Measurements from ENCODE around the gene DALRD3. TPM values are rescaled to one million over a fixed set of nuclear protein-coding genes. Genes with fewer than 3 reads are reported as not detected.

The DALRD3 gene
- polyA plus RNA-seq, 1 of the 3 experiments (the other 2 are of a cell fraction): 82.7 TPM

DNA sequence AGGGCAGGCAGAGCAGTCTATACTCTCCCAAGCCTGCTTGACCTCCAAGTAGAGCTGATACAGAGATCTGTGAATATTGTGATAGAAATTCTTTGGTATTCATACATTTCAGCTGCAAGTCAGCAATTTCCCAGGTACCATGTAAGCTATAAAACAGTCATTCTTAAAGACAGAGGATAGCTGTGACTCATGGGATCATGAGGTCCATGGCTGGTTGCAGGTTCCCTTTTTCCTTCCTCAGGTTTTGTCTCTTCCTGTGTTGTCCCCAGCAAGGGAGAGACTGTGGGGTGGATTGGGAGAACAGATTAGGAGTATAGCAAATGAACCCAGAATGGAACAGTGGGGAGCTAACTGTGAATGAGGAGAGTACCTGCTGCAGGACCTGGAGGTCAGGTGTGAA lies 33.7 kb downstream of the DALRD3 start:
- no peak overlapping the region for H3K27ac ChIP-seq (ENCODE audit: low read depth in 2 of 2, low read length in 1 of 2)
- H3K4me2 ChIP-seq: no peak overlapping the region
- POLR2A ChIA-PET: no interaction called here
- no peaks in the 10 kb centered on the region for H3K27me3 ChIP-seq (ENCODE audit: insufficient read depth)
- no peak overlapping the region for H3K9ac ChIP-seq
- H3K79me2 ChIP-seq (ENCODE audit: insufficient read depth): no peaks in the 10 kb centered on the region
- no peak overlapping the region for H2AFZ ChIP-seq (ENCODE audit: low read depth)
- DNase-seq: no peak
- CTCF ChIA-PET: interaction anchor here (0.7 to 1.2 kb wide), 3 partner anchors 20 to 33 kb away, joined by 3 to 5 read pairs (median 3); no protein-coding TSS in a partner anchor
- no peaks in the 10 kb centered on the region for H3K9me2 ChIP-seq
- H3K4me1 ChIP-seq (ENCODE audit: control insufficient read depth in 1 of 2, insufficient read depth in 2 of 2, low read depth in 1 of 2, low read length in 1 of 2): no peaks in the 10 kb centered on the region
- TF ChIP-seq, protein P1, sequence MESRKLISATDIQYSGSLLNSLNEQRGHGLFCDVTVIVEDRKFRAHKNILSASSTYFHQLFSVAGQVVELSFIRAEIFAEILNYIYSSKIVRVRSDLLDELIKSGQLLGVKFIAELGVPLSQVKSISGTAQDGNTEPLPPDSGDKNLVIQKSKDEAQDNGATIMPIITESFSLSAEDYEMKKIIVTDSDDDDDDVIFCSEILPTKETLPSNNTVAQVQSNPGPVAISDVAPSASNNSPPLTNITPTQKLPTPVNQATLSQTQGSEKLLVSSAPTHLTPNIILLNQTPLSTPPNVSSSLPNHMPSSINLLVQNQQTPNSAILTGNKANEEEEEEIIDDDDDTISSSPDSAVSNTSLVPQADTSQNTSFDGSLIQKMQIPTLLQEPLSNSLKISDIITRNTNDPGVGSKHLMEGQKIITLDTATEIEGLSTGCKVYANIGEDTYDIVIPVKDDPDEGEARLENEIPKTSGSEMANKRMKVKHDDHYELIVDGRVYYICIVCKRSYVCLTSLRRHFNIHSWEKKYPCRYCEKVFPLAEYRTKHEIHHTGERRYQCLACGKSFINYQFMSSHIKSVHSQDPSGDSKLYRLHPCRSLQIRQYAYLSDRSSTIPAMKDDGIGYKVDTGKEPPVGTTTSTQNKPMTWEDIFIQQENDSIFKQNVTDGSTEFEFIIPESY (IDR thresholded peaks at IDR 0.05; ENCODE audit: borderline replicate concordance, low read depth): no peak
- TF ChIP-seq RAD21 (IDR thresholded peaks at IDR 0.05; ENCODE audit: low read length) (no peak), RCOR1 (IDR thresholded peaks at IDR 0.05; ENCODE audit: low read length) (no peak)
- H3K9me3 ChIP-seq: no peaks in the 10 kb centered on the region
- H3K36me3 ChIP-seq (replicated peaks in 1 of 2; ENCODE audit: control insufficient read depth in 1 of 2, insufficient read depth in 2 of 2, low read length in 1 of 2): peaks cover 33 to 48% of the 10 kb centered on the region in 2 experiments
- no peak overlapping the region for H3K4me3 ChIP-seq (ENCODE audit: low read depth in 2 of 2, low read length in 1 of 2)
- no peaks in the 10 kb centered on the region for H4K20me1 ChIP-seq (ENCODE audit: insufficient read depth)
- peaks cover 11% of the 10 kb centered on the region for H3F3A ChIP-seq (replicated peaks; ENCODE audit: insufficient read depth)

DNA sequence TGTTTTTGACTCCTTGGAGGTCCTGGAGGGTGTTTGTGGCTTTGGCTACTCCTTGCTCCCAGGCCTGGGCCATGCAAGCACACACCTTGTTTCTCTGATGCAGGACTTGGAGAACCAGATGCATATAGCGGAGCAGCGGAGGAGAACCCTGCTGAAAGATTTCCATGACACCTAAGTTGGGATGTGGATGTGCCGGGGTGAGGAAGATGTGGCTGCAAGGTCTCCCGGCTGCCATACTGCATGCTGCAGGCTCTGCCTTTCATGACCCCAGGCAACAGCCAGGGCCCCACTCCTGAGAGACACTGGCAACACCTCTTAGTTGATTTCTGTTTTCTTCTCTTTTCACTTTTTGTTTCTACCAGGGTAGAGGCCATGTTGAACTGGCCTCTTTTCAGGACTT lies 35.3 kb downstream of the DALRD3 start:
- Histone ChIP-seq H3F3A (replicated peaks; ENCODE audit: insufficient read depth) (peaks cover 4% of the 10 kb centered on the region), H3K9ac (no peak overlapping the region), H3K9me3 (no peaks in the 10 kb centered on the region), H3K4me1 (ENCODE audit: control insufficient read depth in 1 of 2, insufficient read depth in 2 of 2, low read depth in 1 of 2, low read length in 1 of 2) (no peaks in the 10 kb centered on the region), H3K79me2 (ENCODE audit: insufficient read depth) (no peaks in the 10 kb centered on the region), H3K36me3 (replicated peaks in 1 of 2; ENCODE audit: control insufficient read depth in 1 of 2, insufficient read depth in 2 of 2, low read length in 1 of 2) (peaks cover 37 to 58% of the 10 kb centered on the region in 2 experiments), H3K27me3 (ENCODE audit: insufficient read depth) (no peaks in the 10 kb centered on the region), H3K4me3 (ENCODE audit: low read depth in 2 of 2, low read length in 1 of 2) (no peak overlapping the region), H2AFZ (ENCODE audit: low read depth) (no peak overlapping the region), H3K9me2 (no peaks in the 10 kb centered on the region), H3K4me2 (no peak overlapping the region), H4K20me1 (ENCODE audit: insufficient read depth) (no peaks in the 10 kb centered on the region), H3K27ac (ENCODE audit: low read depth in 2 of 2, low read length in 1 of 2) (no peak overlapping the region)
- DNase-seq: no peak
- ChIA-PET POLR2A (no interaction called here), CTCF (no interaction called here)
- WGBS (ENCODE audit: low lambda C conversion rate): 86% methylated on average over 1 of the region's 4 CpGs
- TF ChIP-seq POLR2AphosphoS5 (IDR thresholded peaks at IDR 0.05; ENCODE audit: low read depth, low read length) (no peak), SIN3A (IDR thresholded peaks at IDR 0.05; ENCODE audit: borderline replicate concordance, low read depth, low read length) (no peak), GABPA (IDR thresholded peaks at IDR 0.05; ENCODE audit: low read depth) (no peak), SMC3 (IDR thresholded peaks at IDR 0.05; ENCODE audit: low read depth, low read length) (no peak), JUND (IDR thresholded peaks at IDR 0.05) (no peak)
- TF ChIP-seq, protein P2, sequence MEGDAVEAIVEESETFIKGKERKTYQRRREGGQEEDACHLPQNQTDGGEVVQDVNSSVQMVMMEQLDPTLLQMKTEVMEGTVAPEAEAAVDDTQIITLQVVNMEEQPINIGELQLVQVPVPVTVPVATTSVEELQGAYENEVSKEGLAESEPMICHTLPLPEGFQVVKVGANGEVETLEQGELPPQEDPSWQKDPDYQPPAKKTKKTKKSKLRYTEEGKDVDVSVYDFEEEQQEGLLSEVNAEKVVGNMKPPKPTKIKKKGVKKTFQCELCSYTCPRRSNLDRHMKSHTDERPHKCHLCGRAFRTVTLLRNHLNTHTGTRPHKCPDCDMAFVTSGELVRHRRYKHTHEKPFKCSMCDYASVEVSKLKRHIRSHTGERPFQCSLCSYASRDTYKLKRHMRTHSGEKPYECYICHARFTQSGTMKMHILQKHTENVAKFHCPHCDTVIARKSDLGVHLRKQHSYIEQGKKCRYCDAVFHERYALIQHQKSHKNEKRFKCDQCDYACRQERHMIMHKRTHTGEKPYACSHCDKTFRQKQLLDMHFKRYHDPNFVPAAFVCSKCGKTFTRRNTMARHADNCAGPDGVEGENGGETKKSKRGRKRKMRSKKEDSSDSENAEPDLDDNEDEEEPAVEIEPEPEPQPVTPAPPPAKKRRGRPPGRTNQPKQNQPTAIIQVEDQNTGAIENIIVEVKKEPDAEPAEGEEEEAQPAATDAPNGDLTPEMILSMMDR (IDR thresholded peaks at IDR 0.05): no peak

DNA sequence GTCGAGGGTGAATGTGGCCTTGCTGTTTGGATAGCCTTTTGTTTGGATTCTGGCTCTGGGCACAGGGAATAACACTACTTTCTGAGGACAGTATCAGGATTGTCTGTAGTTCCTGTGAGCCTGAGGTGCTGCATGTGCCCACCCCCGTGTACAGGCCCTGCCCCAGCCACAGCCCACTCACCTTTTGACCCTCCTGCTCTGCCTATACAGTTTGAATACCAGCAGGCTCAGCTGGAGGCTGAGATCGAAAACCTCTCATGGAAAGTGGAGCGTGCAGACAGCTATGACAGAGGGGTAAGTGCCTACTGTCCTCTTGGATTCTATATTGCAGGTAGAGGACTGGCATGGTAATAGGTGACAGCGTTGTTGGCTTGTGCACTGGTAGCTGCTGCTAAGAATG lies 35.7 kb downstream of the DALRD3 start:
- Histone ChIP-seq H3K4me2 (no peak overlapping the region), H3K27me3 (ENCODE audit: insufficient read depth) (no peaks in the 10 kb centered on the region), H3K27ac (ENCODE audit: low read depth in 2 of 2, low read length in 1 of 2) (no peak overlapping the region), H2AFZ (ENCODE audit: low read depth) (no peak overlapping the region), H3K9me2 (no peaks in the 10 kb centered on the region), H3K79me2 (ENCODE audit: insufficient read depth) (no peaks in the 10 kb centered on the region), H3K4me3 (ENCODE audit: low read depth in 2 of 2, low read length in 1 of 2) (no peak overlapping the region), H3F3A (replicated peaks; ENCODE audit: insufficient read depth) (no peaks in the 10 kb centered on the region), H3K36me3 (replicated peaks in 1 of 2; ENCODE audit: control insufficient read depth in 1 of 2, insufficient read depth in 2 of 2, low read length in 1 of 2) (peaks cover 41 to 62% of the 10 kb centered on the region in 2 experiments), H4K20me1 (ENCODE audit: insufficient read depth) (no peaks in the 10 kb centered on the region), H3K4me1 (ENCODE audit: control insufficient read depth in 1 of 2, insufficient read depth in 2 of 2, low read depth in 1 of 2, low read length in 1 of 2) (no peaks in the 10 kb centered on the region), H3K9me3 (no peaks in the 10 kb centered on the region), H3K9ac (no peak overlapping the region)
- DNase-seq: no peak
- CTCF ChIA-PET: no interaction called here
- POLR2A ChIA-PET: no interaction called here
- whole genome bisulfite sequencing (ENCODE audit: low lambda C conversion rate): 72% methylated on average over 2 of the region's 5 CpGs
- TF ChIP-seq CHD2 (IDR thresholded peaks at IDR 0.05; ENCODE audit: low read length, partially characterized antibody) (no peak), SIN3A (IDR thresholded peaks at IDR 0.05; ENCODE audit: borderline replicate concordance, low read depth, low read length) (no peak), ELF1 (IDR thresholded peaks at IDR 0.05) (no peak), TCF12 (IDR thresholded peaks at IDR 0.05) (no peak), EZH2phosphoT487 (IDR thresholded peaks at IDR 0.05; ENCODE audit: borderline replicate concordance, low read depth) (no peak)
- TF ChIP-seq, protein P3, sequence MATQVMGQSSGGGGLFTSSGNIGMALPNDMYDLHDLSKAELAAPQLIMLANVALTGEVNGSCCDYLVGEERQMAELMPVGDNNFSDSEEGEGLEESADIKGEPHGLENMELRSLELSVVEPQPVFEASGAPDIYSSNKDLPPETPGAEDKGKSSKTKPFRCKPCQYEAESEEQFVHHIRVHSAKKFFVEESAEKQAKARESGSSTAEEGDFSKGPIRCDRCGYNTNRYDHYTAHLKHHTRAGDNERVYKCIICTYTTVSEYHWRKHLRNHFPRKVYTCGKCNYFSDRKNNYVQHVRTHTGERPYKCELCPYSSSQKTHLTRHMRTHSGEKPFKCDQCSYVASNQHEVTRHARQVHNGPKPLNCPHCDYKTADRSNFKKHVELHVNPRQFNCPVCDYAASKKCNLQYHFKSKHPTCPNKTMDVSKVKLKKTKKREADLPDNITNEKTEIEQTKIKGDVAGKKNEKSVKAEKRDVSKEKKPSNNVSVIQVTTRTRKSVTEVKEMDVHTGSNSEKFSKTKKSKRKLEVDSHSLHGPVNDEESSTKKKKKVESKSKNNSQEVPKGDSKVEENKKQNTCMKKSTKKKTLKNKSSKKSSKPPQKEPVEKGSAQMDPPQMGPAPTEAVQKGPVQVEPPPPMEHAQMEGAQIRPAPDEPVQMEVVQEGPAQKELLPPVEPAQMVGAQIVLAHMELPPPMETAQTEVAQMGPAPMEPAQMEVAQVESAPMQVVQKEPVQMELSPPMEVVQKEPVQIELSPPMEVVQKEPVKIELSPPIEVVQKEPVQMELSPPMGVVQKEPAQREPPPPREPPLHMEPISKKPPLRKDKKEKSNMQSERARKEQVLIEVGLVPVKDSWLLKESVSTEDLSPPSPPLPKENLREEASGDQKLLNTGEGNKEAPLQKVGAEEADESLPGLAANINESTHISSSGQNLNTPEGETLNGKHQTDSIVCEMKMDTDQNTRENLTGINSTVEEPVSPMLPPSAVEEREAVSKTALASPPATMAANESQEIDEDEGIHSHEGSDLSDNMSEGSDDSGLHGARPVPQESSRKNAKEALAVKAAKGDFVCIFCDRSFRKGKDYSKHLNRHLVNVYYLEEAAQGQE (IDR thresholded peaks at IDR 0.05; ENCODE audit: low read depth, low read length): no peak
- TF ChIP-seq, protein P4, sequence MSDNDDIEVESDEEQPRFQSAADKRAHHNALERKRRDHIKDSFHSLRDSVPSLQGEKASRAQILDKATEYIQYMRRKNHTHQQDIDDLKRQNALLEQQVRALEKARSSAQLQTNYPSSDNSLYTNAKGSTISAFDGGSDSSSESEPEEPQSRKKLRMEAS (IDR thresholded peaks at IDR 0.05; ENCODE audit: low read depth): no peak

All from SK-N-SH (cell line).